K562 (cell line): ENCODE data around the gene FAM174C. TPM values are rescaled to one million over a fixed set of nuclear protein-coding genes. Genes with fewer than 3 reads are reported as not detected.

Experiments used
- ATAC-seq: fragments of 200-7000 bp; cut with Tn5 transposase; 3 replicates; pipeline ENCODE4 v1.9.1; 2020; ENCODE audit warnings: moderate library complexity
- BruUV-seq: library from RNA; stranded (reverse); fragments of 400-500 nt; replicated peaks from 2 replicates; lab custom pipeline; 2021; lab: Mats Ljungman, UMichigan
- CTCF ChIA-PET: fragments of 300-600 bp; formaldehyde crosslinking; extraction: SDS; loops from one replicate; lab custom pipeline; 2021; ENCODE audit warnings: low intra/inter-chr PET ratio; lab: Yijun Ruan, JAX
- POLR2A ChIA-PET: fragments of 300-600, 350-650 bp; sonication (Branson Sonifier 250); formaldehyde crosslinking; extraction: SDS; loops from one replicate; lab custom pipeline; 2021; ENCODE audit warnings: antibody characterized with exemption, inconsistent platforms; lab: Yijun Ruan, JAX
- DNase-seq, 4 experiments: peaks; one replicate each; pipeline versions ENCODE4 v3.0.0 to v3.0.0-alpha.2; 2011 to 2018; ENCODE audit warnings: low spot score in 3 of 4, mixed read lengths in 3 of 4; ENCODE audit errors: extremely low read depth in 1 of 4
- FAIRE-seq: peaks from 2 replicates; lab custom pipeline; 2011; peaks lifted over from hg19 to GRCh38; lab: Jason Lieb, UNC
- H2AFZ ChIP-seq: 2 replicates; pipeline ENCODE4 v1.6.0; 2011; ENCODE audit warnings: low read depth, low read length, control low read depth, inconsistent platforms
- H3K27ac ChIP-seq: fragments of 200-600 bp; 3 replicates; pipeline ENCODE4 v1.8.0; 2011; ENCODE audit warnings: low read depth, mild to moderate bottlenecking, control low read depth, inconsistent platforms, low read length, moderate library complexity, mixed read lengths; ENCODE audit errors: extremely low read depth
- H3K27me3 ChIP-seq, 2 experiments: fragments of 300-600 bp in 1 of 2; 2 replicates in 1 of 2; 3 replicates in 1 of 2; pipeline versions ENCODE4 v1.6.0 to v1.8.0; 2011; ENCODE audit warnings: inconsistent platforms in 2 of 2, low read length in 2 of 2, mild to moderate bottlenecking in 1 of 2, mixed read lengths in 1 of 2, moderate library complexity in 1 of 2; ENCODE audit not compliant: control insufficient read depth in 2 of 2, insufficient read depth in 2 of 2
- H3K36me3 ChIP-seq: fragments of 300-600 bp; 3 replicates; pipeline ENCODE4 v1.8.0; 2011; ENCODE audit warnings: mild to moderate bottlenecking, low read length, inconsistent platforms; ENCODE audit not compliant: control insufficient read depth, insufficient read depth
- H3K4me1 ChIP-seq, 2 experiments: fragments of 200-600 bp in 1 of 2; replicated peaks in 1 of 2; 2 replicates in 1 of 2; 3 replicates in 1 of 2; pipeline versions ENCODE4 v1.5.1 to v1.8.0; 2011; ENCODE audit warnings: inconsistent platforms in 2 of 2, low read length in 2 of 2, mild to moderate bottlenecking in 1 of 2, mixed read lengths in 1 of 2, moderate library complexity in 1 of 2; ENCODE audit not compliant: control insufficient read depth in 2 of 2, insufficient read depth in 2 of 2
- H3K4me2 ChIP-seq: 2 replicates; pipeline ENCODE4 v1.6.1; 2011; ENCODE audit warnings: low read length, control low read depth, inconsistent platforms, mixed read lengths; ENCODE audit not compliant: insufficient read depth
- H3K4me3 ChIP-seq: fragments of 200-600 bp; sonication (generic), shearing (Covaris generic); 2 replicates; pipeline ENCODE4 v1.5.1; 2016; ENCODE audit warnings: control low read depth, inconsistent platforms
- H3K79me2 ChIP-seq: fragments of 200-600 bp; 3 replicates; pipeline ENCODE4 v1.8.0; 2011; ENCODE audit warnings: low read length, inconsistent platforms; ENCODE audit not compliant: control insufficient read depth, insufficient read depth
- H3K9ac ChIP-seq, 2 experiments: 2 replicates each; pipeline versions ENCODE4 v1.6.0 to v1.6.1; 2011; ENCODE audit warnings: low read depth in 2 of 2, low read length in 2 of 2, control low read depth in 1 of 2, inconsistent platforms in 1 of 2, mild to moderate bottlenecking in 1 of 2, mixed read lengths in 1 of 2; ENCODE audit not compliant: insufficient read depth in 1 of 2
- H3K9me1 ChIP-seq: one replicate; pipeline ENCODE4 v1.6.0; 2011; ENCODE audit warnings: inconsistent platforms, mild to moderate bottlenecking, low read length, moderate library complexity; ENCODE audit not compliant: control insufficient read depth, insufficient read depth
- H3K9me3 ChIP-seq: replicated peaks from 2 replicates; pipeline ENCODE4 v1.5.1; 2011; ENCODE audit warnings: low read depth, low read length, inconsistent platforms; ENCODE audit not compliant: control insufficient read depth, insufficient read depth
- H4K20me1 ChIP-seq: replicated peaks from 2 replicates; pipeline ENCODE4 v1.6.1; 2011; ENCODE audit warnings: low read length, inconsistent platforms, mixed read lengths; ENCODE audit not compliant: control insufficient read depth, insufficient read depth
- ADNP ChIP-seq: fragments of 200-800 bp; sonication (Bioruptor generic); IDR thresholded peaks from 2 replicates; pipeline ENCODE4 v1.6.1; 2016; ENCODE audit warnings: missing genetic modification characterization, missing compliant biosample characterization
- BCL6 ChIP-seq: fragments of 250-450 bp; sonication (Bioruptor Pico); IDR thresholded peaks from 2 replicates; pipeline ENCODE4 v1.4.0; 2020
- CBFA2T2 ChIP-seq: fragments of 450-650 bp; conservative IDR thresholded peaks from 2 replicates; pipeline ENCODE4 v1.6.1; 2017; ENCODE audit warnings: mild to moderate bottlenecking
- CTBP1 ChIP-seq: fragments of 450-650 bp; IDR thresholded peaks from 2 replicates; pipeline ENCODE4 v1.6.1; 2016; ENCODE audit warnings: borderline replicate concordance
- ETS2 ChIP-seq: IDR thresholded peaks from 2 replicates; pipeline ENCODE4 v1.6.1; 2016; ENCODE audit warnings: borderline replicate concordance, missing genetic modification characterization, mild to moderate bottlenecking, moderate library complexity, missing compliant biosample characterization; ENCODE audit not compliant: poor library complexity, severe bottlenecking
- ETV1 ChIP-seq: fragments of 450-650 bp; conservative IDR thresholded peaks from 2 replicates; pipeline ENCODE4 v1.6.1; 2016; ENCODE audit warnings: missing genetic modification characterization, control low read depth, low read depth, missing compliant biosample characterization
- KDM1A ChIP-seq, 2 experiments: fragments of 450-650 bp; IDR thresholded peaks; 2 replicates each; pipeline ENCODE4 v1.6.1; 2016; ENCODE audit warnings: mild to moderate bottlenecking in 2 of 2
- NFE2 ChIP-seq: IDR thresholded peaks from 2 replicates; pipeline ENCODE4 v1.6.1; 2014; ENCODE audit warnings: antibody characterized with exemption, low read depth
- PHF21A ChIP-seq: fragments of 450-650 bp; IDR thresholded peaks from 2 replicates; pipeline ENCODE4 v1.6.1; 2017; ENCODE audit warnings: low read depth, borderline replicate concordance
- SRSF9 ChIP-seq: fragments of 200-400 bp; formaldehyde crosslinking; IDR thresholded peaks from 2 replicates; pipeline ENCODE4 v1.6.1; 2017; ENCODE audit warnings: low read depth, low read length, borderline replicate concordance
- TBP ChIP-seq: optimal IDR thresholded peaks from 2 replicates; pipeline ENCODE3; 2011; ENCODE audit warnings: low read depth, low read length, improper control_type of control experiment
- ZC3H8 ChIP-seq: fragments of 450-650 bp; IDR thresholded peaks from 2 replicates; pipeline ENCODE4 v1.6.1; 2017
- WGBS: fragments of 100-300 bp; shearing (Covaris generic); methylation state at CpG from one replicate; pipeline ENCODE4 v1.1.6; 2016; ENCODE audit warnings: low coverage, mixed read lengths; ENCODE audit not compliant: insufficient coverage; ENCODE audit errors: missing lambda C conversion rate; 5-methylcytosine and 5-hydroxymethylcytosine counted together
- in situ Hi-C: fragments of 300-500 bp; cut with MboI; formaldehyde crosslinking; loops from 4 replicates; pipeline ENCODE4 v1.15.0; 2018; ENCODE audit warnings: inconsistent platforms, mixed read lengths
- intact Hi-C: fragments of 100-400 bp; cut with micrococcal nuclease; formaldehyde crosslinking; loops from 2 replicates; pipeline ENCODE4 v1.14.2; 2022
- polyA plus RNA-seq, 8 experiments: library from polyadenylated mRNA; depleted of rRNA in 4 of 8; stranded (reverse) in 5 of 8; unstranded in 3 of 8; fragments of >200 nt; fragmentation: Nextera tagmentation in 2 of 8; fragmentation: Illumina TruSeq in 1 of 8; extraction: Ambion mirVana in 2 of 8; extraction: Trizol in 1 of 8; gene quantifications; 2 replicates each; pipeline versions ENCODE4 v1.2.1 to v1.2.3, GENCODE V29; 2011 to 2014; ENCODE audit warnings: inconsistent platforms in 1 of 8, missing spikeins in 1 of 8
- total RNA-seq, 7 experiments: library from RNA; depleted of rRNA in 6 of 7; stranded (reverse); fragments of >200 nt in 6 of 7; fragmentation: Illumina TruSeq in 2 of 7; extraction: Trizol in 2 of 7; gene quantifications; 2 replicates each; pipeline versions ENCODE4 v1.2.1 to v1.2.3, GENCODE V29; 2011 to 2021; ENCODE audit warnings: low replicate concordance in 1 of 7
- TF ChIP-seq, protein P1 (sequence below): fragments of 250-450 bp; sonication (Bioruptor Pico); IDR thresholded peaks from 2 replicates; pipeline ENCODE4 v1.5.0; 2020; ENCODE audit warnings: mild to moderate bottlenecking
- TF ChIP-seq, protein P2 (sequence below): fragments of 250-450 bp; sonication (Bioruptor Pico); IDR thresholded peaks from 2 replicates; pipeline ENCODE4 v1.4.0; 2020
- TF ChIP-seq, protein P3 (sequence below): IDR thresholded peaks from 2 replicates; pipeline ENCODE4 v1.6.1; 2012; ENCODE audit warnings: low read depth, low read length, improper control_type of control experiment, borderline replicate concordance

FAM174C gene
- total and polyA plus RNA-seq, 9 of the 15 experiments (the other 6 are each of a cell fraction or from before 2014, with no cell fraction given), result 0.66 to 89.6 (median 20.3) TPM

DNA sequence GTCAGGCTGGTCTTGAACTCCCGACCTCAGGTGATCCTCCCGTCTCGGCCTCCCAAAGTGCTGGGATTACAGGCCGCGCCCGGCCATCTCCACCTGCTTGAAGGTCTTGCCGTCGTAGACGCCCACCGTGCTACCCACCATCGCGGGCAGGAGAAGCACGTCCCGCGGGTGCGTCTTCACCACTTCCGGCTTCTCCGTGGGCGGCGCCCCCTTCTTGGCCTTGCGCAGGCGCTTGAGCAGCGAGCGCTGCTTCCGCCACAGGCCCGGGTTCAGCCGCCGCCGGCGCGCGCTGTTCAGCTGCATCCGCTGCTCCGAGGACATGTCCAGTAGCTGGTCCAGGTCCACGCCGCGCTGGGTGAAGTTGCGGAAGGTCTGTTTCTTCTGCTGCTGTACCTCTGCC is 32.0 kb downstream of the FAM174C start:
- no TSS peak for BruUV-seq
- POLR2A ChIA-PET, result interaction anchor here (0.5 to 1.6 kb wide), 7 partner anchors 10 to 65 kb away, joined by 3 to 5 read pairs (median 4); no protein-coding TSS in a partner anchor
- H3K9me3 ChIP-seq, result no peaks in the 10 kb centered on the region
- DNase-seq, result peak; percentile 86 to 91 (median 88)
- no peaks in the 10 kb centered on the region for H3K9me1 ChIP-seq
- H4K20me1 ChIP-seq, result peaks cover 8% of the 10 kb centered on the region; the same call in 1 of the 2 replicates
- CTCF ChIA-PET, result interaction anchor here (1.0 kb wide), 1 partner anchor 9 kb away, joined by 3 read pairs; no protein-coding TSS in a partner anchor
- H3K4me2 ChIP-seq, result peak overlapping the region; percentile 95
- no peak for FAIRE-seq
- peak overlapping the region; percentile 78 for H3K27ac ChIP-seq
- ATAC-seq, result peak; percentile 85
- intact Hi-C loops (no loop called here), in situ Hi-C loops (no loop called here)
- peak overlapping the region; percentile 56 for H3K4me3 ChIP-seq
- no peaks in the 10 kb centered on the region for H3K36me3 ChIP-seq
- peaks cover 6 to 65% of the 10 kb centered on the region in 2 experiments for H3K4me1 ChIP-seq
- peak overlapping the region; percentile 91 for H2AFZ ChIP-seq
- no peaks in the 10 kb centered on the region for H3K27me3 ChIP-seq
- H3K9ac ChIP-seq, result peak overlapping the region; percentile 79 to 93
- peaks cover 16% of the 10 kb centered on the region; the same call in 2 of the 3 replicates for H3K79me2 ChIP-seq
- WGBS, result 19% methylated on average over 25 of the region's 38 CpGs
- TF ChIP-seq, protein P1, sequence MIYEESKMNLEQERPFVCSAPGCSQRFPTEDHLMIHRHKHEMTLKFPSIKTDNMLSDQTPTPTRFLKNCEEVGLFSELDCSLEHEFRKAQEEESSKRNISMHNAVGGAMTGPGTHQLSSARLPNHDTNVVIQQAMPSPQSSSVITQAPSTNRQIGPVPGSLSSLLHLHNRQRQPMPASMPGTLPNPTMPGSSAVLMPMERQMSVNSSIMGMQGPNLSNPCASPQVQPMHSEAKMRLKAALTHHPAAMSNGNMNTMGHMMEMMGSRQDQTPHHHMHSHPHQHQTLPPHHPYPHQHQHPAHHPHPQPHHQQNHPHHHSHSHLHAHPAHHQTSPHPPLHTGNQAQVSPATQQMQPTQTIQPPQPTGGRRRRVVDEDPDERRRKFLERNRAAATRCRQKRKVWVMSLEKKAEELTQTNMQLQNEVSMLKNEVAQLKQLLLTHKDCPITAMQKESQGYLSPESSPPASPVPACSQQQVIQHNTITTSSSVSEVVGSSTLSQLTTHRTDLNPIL, result no peak
- peak; percentile 85 for TF ChIP-seq TBP
- TF ChIP-seq BCL6, result no peak
- TF ChIP-seq KDM1A (IDR thresholded peaks at IDR 0.05), result peak in 1 of 2 experiments; percentile 11; a peak in 1 of 4 replicates
- peak; percentile 78 for TF ChIP-seq ETV1
- no peak for TF ChIP-seq NFE2
- TF ChIP-seq PHF21A, result no peak
- no peak for TF ChIP-seq ETS2 (tag)
- no peak for TF ChIP-seq ZC3H8
- 0 out of 2 replicates have a peak, but pooled peaks have one; percentile 9 for TF ChIP-seq CTBP1
- TF ChIP-seq, protein P2, sequence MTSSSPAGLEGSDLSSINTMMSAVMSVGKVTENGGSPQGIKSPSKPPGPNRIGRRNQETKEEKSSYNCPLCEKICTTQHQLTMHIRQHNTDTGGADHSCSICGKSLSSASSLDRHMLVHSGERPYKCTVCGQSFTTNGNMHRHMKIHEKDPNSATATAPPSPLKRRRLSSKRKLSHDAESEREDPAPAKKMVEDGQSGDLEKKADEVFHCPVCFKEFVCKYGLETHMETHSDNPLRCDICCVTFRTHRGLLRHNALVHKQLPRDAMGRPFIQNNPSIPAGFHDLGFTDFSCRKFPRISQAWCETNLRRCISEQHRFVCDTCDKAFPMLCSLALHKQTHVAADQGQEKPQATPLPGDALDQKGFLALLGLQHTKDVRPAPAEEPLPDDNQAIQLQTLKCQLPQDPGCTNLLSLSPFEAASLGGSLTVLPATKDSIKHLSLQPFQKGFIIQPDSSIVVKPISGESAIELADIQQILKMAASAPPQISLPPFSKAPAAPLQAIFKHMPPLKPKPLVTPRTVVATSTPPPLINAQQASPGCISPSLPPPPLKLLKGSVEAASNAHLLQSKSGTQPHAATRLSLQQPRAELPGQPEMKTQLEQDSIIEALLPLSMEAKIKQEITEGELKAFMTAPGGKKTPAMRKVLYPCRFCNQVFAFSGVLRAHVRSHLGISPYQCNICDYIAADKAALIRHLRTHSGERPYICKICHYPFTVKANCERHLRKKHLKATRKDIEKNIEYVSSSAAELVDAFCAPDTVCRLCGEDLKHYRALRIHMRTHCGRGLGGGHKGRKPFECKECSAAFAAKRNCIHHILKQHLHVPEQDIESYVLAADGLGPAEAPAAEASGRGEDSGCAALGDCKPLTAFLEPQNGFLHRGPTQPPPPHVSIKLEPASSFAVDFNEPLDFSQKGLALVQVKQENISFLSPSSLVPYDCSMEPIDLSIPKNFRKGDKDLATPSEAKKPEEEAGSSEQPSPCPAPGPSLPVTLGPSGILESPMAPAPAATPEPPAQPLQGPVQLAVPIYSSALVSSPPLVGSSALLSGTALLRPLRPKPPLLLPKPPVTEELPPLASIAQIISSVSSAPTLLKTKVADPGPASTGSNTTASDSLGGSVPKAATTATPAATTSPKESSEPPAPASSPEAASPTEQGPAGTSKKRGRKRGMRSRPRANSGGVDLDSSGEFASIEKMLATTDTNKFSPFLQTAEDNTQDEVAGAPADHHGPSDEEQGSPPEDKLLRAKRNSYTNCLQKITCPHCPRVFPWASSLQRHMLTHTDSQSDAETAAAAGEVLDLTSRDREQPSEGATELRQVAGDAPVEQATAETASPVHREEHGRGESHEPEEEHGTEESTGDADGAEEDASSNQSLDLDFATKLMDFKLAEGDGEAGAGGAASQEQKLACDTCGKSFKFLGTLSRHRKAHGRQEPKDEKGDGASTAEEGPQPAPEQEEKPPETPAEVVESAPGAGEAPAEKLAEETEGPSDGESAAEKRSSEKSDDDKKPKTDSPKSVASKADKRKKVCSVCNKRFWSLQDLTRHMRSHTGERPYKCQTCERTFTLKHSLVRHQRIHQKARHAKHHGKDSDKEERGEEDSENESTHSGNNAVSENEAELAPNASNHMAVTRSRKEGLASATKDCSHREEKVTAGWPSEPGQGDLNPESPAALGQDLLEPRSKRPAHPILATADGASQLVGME (CRISPR knock-in tag), result no peak
- TF ChIP-seq, protein P3, sequence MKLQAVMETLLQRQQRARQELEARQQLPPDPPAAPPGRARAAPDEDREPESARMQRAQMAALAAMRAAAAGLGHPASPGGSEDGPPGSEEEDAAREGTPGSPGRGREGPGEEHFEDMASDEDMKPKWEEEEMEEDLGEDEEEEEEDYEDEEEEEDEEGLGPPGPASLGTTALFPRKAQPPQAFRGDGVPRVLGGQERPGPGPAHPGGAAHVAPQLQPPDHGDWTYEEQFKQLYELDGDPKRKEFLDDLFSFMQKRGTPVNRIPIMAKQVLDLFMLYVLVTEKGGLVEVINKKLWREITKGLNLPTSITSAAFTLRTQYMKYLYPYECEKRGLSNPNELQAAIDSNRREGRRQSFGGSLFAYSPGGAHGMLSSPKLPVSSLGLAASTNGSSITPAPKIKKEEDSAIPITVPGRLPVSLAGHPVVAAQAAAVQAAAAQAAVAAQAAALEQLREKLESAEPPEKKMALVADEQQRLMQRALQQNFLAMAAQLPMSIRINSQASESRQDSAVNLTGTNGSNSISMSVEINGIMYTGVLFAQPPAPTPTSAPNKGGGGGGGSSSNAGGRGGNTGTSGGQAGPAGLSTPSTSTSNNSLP, result no peak
- TF ChIP-seq SRSF9, result no peak
- TF ChIP-seq ADNP (tag), result 0 out of 2 replicates have a peak, but pooled peaks have one; percentile 72
- no peak for TF ChIP-seq CBFA2T2
